Keratinocyte (primary cell): Measurements from ENCODE around the gene SEC61A1. TPM values are rescaled to one million over a fixed set of nuclear protein-coding genes. Genes with fewer than 3 reads are reported as not detected.

Source experiments
- DNase-seq: peaks from one replicate; pipeline ENCODE4 v3.0.0-alpha.2; 2011; ENCODE audit warnings: low read depth, missing footprints, low spot score
- FAIRE-seq: peaks from 2 replicates; lab custom pipeline; 2011; peaks lifted over from hg19 to GRCh38; lab: Jason Lieb, UNC
- H2AFZ ChIP-seq: 2 replicates; pipeline ENCODE4 v1.6.0; 2012; ENCODE audit warnings: low read length, control low read depth, inconsistent platforms; ENCODE audit not compliant: control insufficient read depth
- H3K27ac ChIP-seq: 2 replicates; pipeline ENCODE4 v1.5.1; 2011; ENCODE audit warnings: low read length; ENCODE audit not compliant: control insufficient read depth, insufficient read depth
- H3K27me3 ChIP-seq: 3 replicates; pipeline ENCODE4 v1.6.0; 2011; ENCODE audit warnings: low read length; ENCODE audit not compliant: control insufficient read depth, insufficient read depth; ENCODE audit errors: extremely low read depth
- H3K36me3 ChIP-seq, 2 experiments: 2 replicates in 1 of 2; 3 replicates in 1 of 2; pipeline ENCODE4 v1.5.1; 2011; ENCODE audit warnings: low read length in 2 of 2, mild to moderate bottlenecking in 1 of 2; ENCODE audit not compliant: control insufficient read depth in 2 of 2, insufficient read depth in 2 of 2; ENCODE audit errors: extremely low read depth in 1 of 2
- H3K4me1 ChIP-seq: 3 replicates; pipeline ENCODE4 v1.5.1; 2011; ENCODE audit warnings: low read length; ENCODE audit not compliant: control insufficient read depth, insufficient read depth; ENCODE audit errors: extremely low read depth
- H3K4me2 ChIP-seq: 3 replicates; pipeline ENCODE4 v1.6.0; 2011; ENCODE audit warnings: low read depth, low read length; ENCODE audit not compliant: control insufficient read depth, insufficient read depth; ENCODE audit errors: extremely low read depth
- H3K4me3 ChIP-seq, 3 experiments: fragments of 200-600 bp in 1 of 3; sonication (generic) in 1 of 3; 2 replicates in 2 of 3; 3 replicates in 1 of 3; pipeline ENCODE4 v1.5.1; 2011 to 2016; ENCODE audit warnings: low read length in 3 of 3, mild to moderate bottlenecking in 3 of 3, control low read depth in 2 of 3, inconsistent platforms in 1 of 3, low read depth in 1 of 3, mixed read lengths in 1 of 3, mixed run types in 1 of 3, moderate library complexity in 1 of 3; ENCODE audit not compliant: control insufficient read depth in 2 of 3, insufficient read depth in 2 of 3; ENCODE audit errors: extremely low read depth in 1 of 3
- H3K79me2 ChIP-seq: 2 replicates; pipeline ENCODE4 v1.6.0; 2012; ENCODE audit warnings: low read length; ENCODE audit not compliant: control insufficient read depth, insufficient read depth
- H3K9ac ChIP-seq: 3 replicates; pipeline ENCODE4 v1.6.0; 2011; ENCODE audit warnings: low read length; ENCODE audit not compliant: control insufficient read depth, insufficient read depth; ENCODE audit errors: extremely low read depth
- H3K9me1 ChIP-seq: 3 replicates; pipeline ENCODE4 v1.6.0; 2011; ENCODE audit warnings: low read length; ENCODE audit not compliant: control insufficient read depth, insufficient read depth; ENCODE audit errors: extremely low read depth
- H3K9me3 ChIP-seq: 2 replicates; pipeline ENCODE4 v1.5.1; 2012; ENCODE audit warnings: low read depth, low read length; ENCODE audit not compliant: control insufficient read depth
- H4K20me1 ChIP-seq: 3 replicates; pipeline ENCODE4 v1.6.0; 2011; ENCODE audit warnings: low read length; ENCODE audit not compliant: control insufficient read depth, insufficient read depth; ENCODE audit errors: extremely low read depth
- CTCF ChIP-seq, 3 experiments: IDR thresholded peaks in 1 of 3; conservative IDR thresholded peaks in 1 of 3; optimal IDR thresholded peaks in 1 of 3; 2 replicates in 2 of 3; 3 replicates in 1 of 3; pipeline versions ENCODE3 to v1.5.1; 2011; ENCODE audit warnings: low read length in 3 of 3, mild to moderate bottlenecking in 3 of 3, moderate library complexity in 2 of 3, control low read depth in 1 of 3, inconsistent platforms in 1 of 3; ENCODE audit not compliant: insufficient read depth in 2 of 3; ENCODE audit errors: extremely low read depth in 1 of 3
- EZH2 ChIP-seq: IDR thresholded peaks from one replicate; pipeline ENCODE4 v1.6.1; 2012; ENCODE audit warnings: inconsistent platforms, mild to moderate bottlenecking, low read length, moderate library complexity
- dilution Hi-C: fragments of 300-500 bp; cut with MboI; formaldehyde crosslinking; loops from one replicate; pipeline ENCODE4 v1.7.0; 2020; ENCODE audit warnings: low sequenced_read_pairs; ENCODE audit not compliant: extremely low pct_ligation_motif_present
- polyA plus RNA-seq, 5 experiments: library from polyadenylated mRNA; depleted of rRNA in 3 of 5; stranded (reverse) in 3 of 5; stranded (forward) in 1 of 5; unstranded in 1 of 5; fragments of >200 nt; gene quantifications; 1 replicate in 1 of 5; 2 replicates in 3 of 5; 3 replicates in 1 of 5; pipeline versions ENCODE4 v1.2.1 to v1.2.3, GENCODE V29; 2011 to 2012; ENCODE audit warnings: missing spikeins in 2 of 5, low read depth in 1 of 5, low replicate concordance in 1 of 5

SEC61A1 gene
- polyA plus RNA-seq, 1 donor (not counting 4 experiments of a cell fraction or from before 2014, with no cell fraction given) = 306 TPM

GRCh38 chr3:128081846-128082245 lies 29.6 kb downstream of the SEC61A1 start:
- H3K9me3 ChIP-seq = no peaks in the 10 kb centered on the region
- no peaks in the 10 kb centered on the region for H4K20me1 ChIP-seq
- no peaks in the 10 kb centered on the region for H3K27me3 ChIP-seq
- dilution Hi-C loops = no loop called here
- no peaks in the 10 kb centered on the region for H3K79me2 ChIP-seq
- peaks cover 38 to 65% of the 10 kb centered on the region in 2 experiments for H3K36me3 ChIP-seq
- no peak for TF ChIP-seq EZH2
- TF ChIP-seq CTCF (optimal IDR thresholded peaks at IDR 0.05 in 1 of 3, IDR thresholded peaks at IDR 0.05 in 1 of 3, conservative IDR thresholded peaks at IDR 0.05 in 1 of 3; ENCODE audit: extremely low read depth in 1 of 3, insufficient read depth in 2 of 3, low read length in 3 of 3) = no peak
- H3K4me2 ChIP-seq = no peak overlapping the region
- no peak overlapping the region for H3K4me3 ChIP-seq
- H2AFZ ChIP-seq = no peak overlapping the region
- no peak overlapping the region for H3K9ac ChIP-seq
- H3K4me1 ChIP-seq = peaks cover 3% of the 10 kb centered on the region
- no peak for FAIRE-seq
- H3K9me1 ChIP-seq = no peaks in the 10 kb centered on the region
- DNase-seq = no peak
- no peak overlapping the region for H3K27ac ChIP-seq

- FAIRE-seq = no peak
- Histone ChIP-seq H3K4me1 (peaks cover 3% of the 10 kb centered on the region), H3K9me3 (no peaks in the 10 kb centered on the region), H3K36me3 (peaks cover 42 to 72% of the 10 kb centered on the region in 2 experiments), H3K4me3 (no peak overlapping the region), H4K20me1 (no peaks in the 10 kb centered on the region), H3K4me2 (no peak overlapping the region), H3K79me2 (no peaks in the 10 kb centered on the region), H3K9ac (no peak overlapping the region), H3K27me3 (no peaks in the 10 kb centered on the region), H3K27ac (no peak overlapping the region), H2AFZ (no peak overlapping the region), H3K9me1 (no peaks in the 10 kb centered on the region)
- TF ChIP-seq EZH2 = no peak
- dilution Hi-C loops = no loop called here
- no peak for DNase-seq
Observed at GRCh38 chr3:128082546-128082945, 30.3 kb downstream of the SEC61A1 start.

- TF ChIP-seq CTCF (optimal IDR thresholded peaks at IDR 0.05 in 1 of 3, IDR thresholded peaks at IDR 0.05 in 1 of 3, conservative IDR thresholded peaks at IDR 0.05 in 1 of 3; ENCODE audit: extremely low read depth in 1 of 3, insufficient read depth in 2 of 3, low read length in 3 of 3) = no peak
- no peak for TF ChIP-seq EZH2
- FAIRE-seq (no peak), DNase-seq (no peak)
- Histone ChIP-seq H3K9me1 (no peaks in the 10 kb centered on the region), H4K20me1 (no peaks in the 10 kb centered on the region), H3K79me2 (no peaks in the 10 kb centered on the region), H3K4me2 (no peak overlapping the region), H3K36me3 (peaks cover 37 to 73% of the 10 kb centered on the region in 2 experiments), H3K9me3 (no peaks in the 10 kb centered on the region), H3K27ac (no peak overlapping the region), H3K9ac (no peak overlapping the region), H3K4me1 (peaks cover 3% of the 10 kb centered on the region), H3K27me3 (no peaks in the 10 kb centered on the region), H3K4me3 (no peak overlapping the region), H2AFZ (no peak overlapping the region)
- dilution Hi-C loops = no loop called here
Observed at GRCh38 chr3:128083396-128083795, 31.2 kb downstream of the SEC61A1 start.
